ENCODE results near the gene FRMD4A. TPM values are rescaled to one million over a fixed set of nuclear protein-coding genes. Genes with fewer than 3 reads are reported as not detected.
"Not testable (repeated sequence)": the region's sequence is repeated elsewhere in the genome, so short reads cannot be mapped to it uniquely, and the experiment has no call there.

Gene FRMD4A
- total RNA-seq, 1 donor from 2014 or later: 23.7 TPM

DNA sequence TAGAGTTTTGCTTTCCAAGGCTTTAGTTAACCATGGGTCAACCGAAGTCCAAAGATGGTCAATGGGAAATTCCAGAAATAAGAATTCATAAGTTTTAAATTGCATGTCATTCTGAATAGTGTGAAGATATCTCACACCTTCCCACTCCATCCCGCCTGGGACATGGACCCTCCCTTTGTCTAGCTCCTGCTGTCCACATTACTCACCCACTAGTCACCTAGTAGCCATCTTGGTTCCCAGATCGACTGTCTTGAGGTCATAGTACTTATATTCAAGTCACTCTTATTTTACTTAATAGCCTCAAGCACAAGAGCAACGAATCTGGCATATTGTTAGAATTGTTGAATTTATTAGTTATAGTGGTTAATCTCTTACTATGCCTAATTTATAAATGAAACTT lies 377.4 kb downstream of the FRMD4A start:
- DNase-seq (ENCODE audit: low spot score): no peak
- intact Hi-C loops (cut with DNase I): loop anchor here (5.0 kb wide), 1 partner anchor 161 kb away; no protein-coding TSS in a partner anchor

DNA sequence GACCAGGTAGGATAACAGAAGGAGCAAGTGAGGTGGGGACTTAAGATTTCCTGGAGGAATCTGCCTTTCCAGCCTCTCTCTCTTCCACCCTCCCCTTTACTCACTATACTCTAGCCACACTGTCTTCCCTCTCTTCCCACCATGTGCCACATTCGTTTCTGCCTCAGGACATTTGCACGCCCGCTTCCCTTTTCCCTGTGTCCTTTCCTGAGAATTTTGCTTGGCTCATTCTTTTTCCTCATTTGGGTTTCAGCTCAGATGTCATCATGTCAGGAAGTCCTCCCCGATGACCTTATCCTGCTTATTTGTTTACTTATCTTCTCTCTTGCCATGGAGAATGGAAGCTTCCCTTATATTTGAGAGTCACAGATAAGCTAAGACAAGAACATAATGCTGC lies 380.2 kb downstream of the FRMD4A start:
- intact Hi-C loops (cut with DNase I): loop anchor here (5.0 kb wide), 1 partner anchor 158 kb away; no protein-coding TSS in a partner anchor
- DNase-seq (ENCODE audit: low spot score): no peak

- DNase-seq (ENCODE audit: low spot score): no peak
- intact Hi-C loops (cut with DNase I): loop anchor here (5.0 kb wide), 1 partner anchor 158 kb away; no protein-coding TSS in a partner anchor
Measured at GRCh38 chr10:13949844-13950542, 380.7 kb downstream of the FRMD4A start.

DNA sequence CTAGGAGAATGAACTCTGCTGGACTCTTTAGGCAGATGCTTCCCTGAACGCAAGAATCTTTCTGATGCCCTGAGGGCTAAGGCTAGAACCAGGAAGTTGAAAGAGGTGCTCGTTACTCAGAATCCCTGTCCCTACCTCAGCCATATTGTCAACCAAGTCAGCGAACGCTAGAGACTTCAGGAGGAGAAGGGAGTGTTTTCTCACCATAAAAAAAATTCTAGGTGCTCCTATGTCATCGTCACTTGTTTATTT lies 384.6 kb downstream of the FRMD4A start:
- intact Hi-C loops (cut with DNase I): no loop called here
- DNase-seq (ENCODE audit: low spot score): no peak

DNA sequence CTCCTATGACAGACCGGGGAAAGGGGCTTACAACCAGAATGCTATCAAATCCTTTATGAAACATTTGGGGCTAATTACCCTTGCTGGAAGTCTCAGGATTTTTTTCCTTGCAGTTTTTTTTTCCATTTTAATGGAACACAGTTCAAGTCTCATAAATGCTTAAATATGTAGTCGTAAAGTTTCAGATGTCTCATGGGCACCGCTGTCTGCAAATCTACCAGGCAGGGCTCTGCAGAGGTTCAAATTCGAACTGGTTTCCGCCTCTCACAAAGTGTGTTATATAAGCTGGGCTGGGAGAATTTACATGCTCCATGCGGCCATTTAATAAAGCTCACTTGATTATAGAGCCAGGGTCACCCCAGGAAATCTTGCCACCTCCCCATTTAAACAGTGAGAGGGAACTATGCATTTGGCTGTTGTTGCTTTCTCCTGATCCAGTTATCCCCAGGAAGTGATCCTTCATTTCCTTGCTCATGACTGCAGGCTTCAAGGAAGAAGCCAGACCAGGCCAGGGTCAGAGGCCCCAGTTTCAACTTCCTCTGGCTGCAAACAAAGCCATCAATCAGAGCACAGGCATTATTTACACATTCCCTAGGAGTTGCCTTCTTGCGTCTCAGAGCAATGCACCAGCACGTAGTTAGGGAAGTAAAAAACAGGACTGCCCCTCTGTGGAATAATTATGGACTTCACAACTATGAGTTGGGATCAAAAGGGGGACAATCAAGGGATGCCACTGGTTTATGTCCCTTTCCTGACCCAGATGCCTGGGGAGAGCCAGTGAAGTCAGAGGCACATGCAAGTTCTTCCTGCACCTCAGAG lies 385.1 kb downstream of the FRMD4A start:
- DNase-seq (ENCODE audit: low spot score): no peak
- intact Hi-C loops (cut with DNase I): no loop called here

- no peak for DNase-seq (ENCODE audit: low spot score)
- intact Hi-C loops (cut with DNase I): no loop called here
Measured at GRCh38 chr10:13944823-13945222, 385.9 kb downstream of the FRMD4A start.

DNA sequence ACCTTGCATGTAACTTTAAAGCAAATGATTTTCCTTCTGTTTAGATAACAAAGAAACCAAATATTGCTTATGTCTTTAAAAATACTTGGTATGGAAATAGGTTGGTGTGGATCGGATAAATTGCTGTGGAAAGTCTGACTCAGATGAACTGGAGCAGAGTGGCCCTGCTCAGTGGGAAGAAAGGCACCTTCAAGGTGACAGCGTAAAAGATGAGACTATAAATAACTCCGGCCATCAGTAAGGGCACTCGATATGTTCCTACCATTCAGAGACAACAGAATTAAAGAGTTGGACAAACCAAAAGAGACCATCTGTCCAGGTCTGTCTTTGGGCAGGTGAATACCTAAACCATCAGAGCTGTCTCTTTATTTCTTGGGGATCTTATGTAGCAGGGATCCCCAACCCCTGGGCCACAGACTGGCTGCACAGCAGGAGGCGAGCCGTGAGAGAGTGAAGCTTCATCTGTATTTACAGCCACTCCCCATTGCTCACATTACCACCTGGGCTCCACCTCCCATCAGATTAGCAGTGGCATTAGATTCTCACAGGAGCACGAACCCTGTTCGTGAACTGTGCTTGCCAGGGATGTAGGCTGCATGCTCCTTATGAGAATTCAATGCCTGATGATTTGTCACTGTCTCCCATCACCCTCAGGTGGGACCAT lies 386.9 kb downstream of the FRMD4A start:
- no peak for DNase-seq (ENCODE audit: low spot score)
- intact Hi-C loops (cut with DNase I): no loop called here

GRCh38 chr10:13942035-13942434 lies 388.7 kb downstream of the FRMD4A start:
- intact Hi-C loops (cut with DNase I): no loop called here
- no peak for DNase-seq (ENCODE audit: low spot score)

DNA sequence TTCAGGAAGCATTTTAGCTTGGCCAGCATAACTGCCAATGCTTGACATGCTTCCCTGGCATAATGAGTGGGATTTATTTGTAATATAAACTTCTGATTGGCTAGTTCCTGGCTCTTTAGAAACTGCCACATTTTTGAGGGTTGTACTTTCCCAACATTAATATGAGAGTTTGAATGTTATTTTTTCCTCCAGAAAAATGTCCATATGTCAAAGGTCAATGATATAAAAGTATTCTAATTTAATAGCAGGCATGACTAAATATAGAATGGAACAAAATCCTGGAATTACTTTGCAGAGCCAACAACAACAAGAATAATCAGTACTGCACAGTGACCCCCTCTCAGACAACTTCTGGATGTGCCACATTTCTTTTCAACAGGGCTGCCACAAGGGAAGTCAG lies 391.3 kb downstream of the FRMD4A start:
- intact Hi-C loops (cut with DNase I): no loop called here
- no peak for DNase-seq (ENCODE audit: low spot score)

GRCh38 chr10:13938950-13939349 lies 391.8 kb downstream of the FRMD4A start:
- intact Hi-C loops (cut with DNase I): no loop called here
- no peak for DNase-seq (ENCODE audit: low spot score)

GRCh38 chr10:13936826-13937225 lies 393.9 kb downstream of the FRMD4A start:
- no peak for DNase-seq (ENCODE audit: low spot score)
- intact Hi-C loops (cut with DNase I): no loop called here

- no peak for DNase-seq (ENCODE audit: low spot score)
- intact Hi-C loops (cut with DNase I): no loop called here
Measured at GRCh38 chr10:13930120-13930519, 400.6 kb downstream of the FRMD4A start.

DNA sequence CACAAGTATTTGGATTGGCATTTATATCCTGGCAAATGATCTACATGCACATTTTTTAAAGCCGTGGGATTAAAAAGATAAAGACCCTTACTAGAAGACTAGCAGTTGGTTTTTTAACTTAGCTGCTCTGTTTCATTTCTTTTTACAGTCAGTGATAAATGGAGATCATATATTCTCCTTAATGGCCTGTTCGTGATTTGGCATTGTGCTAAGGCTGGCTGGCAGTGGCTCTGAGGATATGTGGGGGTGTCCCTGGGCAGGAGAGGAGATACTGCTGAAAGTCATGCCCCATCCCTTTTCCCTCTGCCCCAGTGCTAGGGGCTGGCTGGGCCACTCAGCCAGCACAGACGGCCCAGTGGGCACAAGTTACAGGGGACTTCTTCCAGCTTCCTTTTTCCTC lies 402.3 kb downstream of the FRMD4A start:
- intact Hi-C loops (cut with DNase I): no loop called here
- DNase-seq (ENCODE audit: low spot score): no peak

DNA sequence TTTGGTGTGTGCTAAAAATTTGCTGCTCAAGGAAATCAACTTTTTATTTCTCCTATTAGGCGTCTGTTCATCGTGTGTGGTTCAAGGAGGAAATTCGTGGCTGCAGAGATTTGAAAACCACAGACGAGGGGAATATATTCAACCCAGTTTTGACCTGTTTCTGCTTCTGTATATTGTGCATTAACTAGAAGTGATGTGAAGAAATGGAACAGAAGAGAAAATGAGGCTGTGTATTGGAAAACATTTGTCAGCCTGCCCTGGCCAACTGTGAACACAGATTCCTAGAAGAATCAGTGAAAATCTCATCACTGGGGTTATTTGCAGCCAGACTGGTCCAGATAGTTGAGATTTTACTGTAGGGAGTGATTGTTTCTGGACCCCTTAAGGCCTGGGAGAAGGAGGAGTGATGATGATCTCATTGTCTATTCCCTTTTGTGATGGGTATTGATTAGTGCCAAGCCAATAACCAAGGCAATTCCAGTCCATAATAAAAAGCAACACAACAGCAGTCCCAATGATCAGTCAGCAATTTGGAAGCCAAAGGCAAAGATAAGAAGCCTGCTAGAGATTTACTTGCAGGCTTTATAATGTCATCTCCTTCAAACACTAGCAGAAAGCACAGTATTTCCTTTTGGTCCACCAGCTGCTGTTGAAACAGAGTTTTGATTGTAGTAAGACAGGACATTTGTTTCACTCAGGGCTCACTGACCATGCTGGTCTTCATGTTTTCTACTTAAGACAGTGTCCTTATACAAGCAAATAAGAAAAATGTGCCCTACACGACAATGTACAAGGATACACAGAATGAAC lies 404.5 kb downstream of the FRMD4A start:
- no peak for DNase-seq (ENCODE audit: low spot score)
- intact Hi-C loops (cut with DNase I): no loop called here

DNA sequence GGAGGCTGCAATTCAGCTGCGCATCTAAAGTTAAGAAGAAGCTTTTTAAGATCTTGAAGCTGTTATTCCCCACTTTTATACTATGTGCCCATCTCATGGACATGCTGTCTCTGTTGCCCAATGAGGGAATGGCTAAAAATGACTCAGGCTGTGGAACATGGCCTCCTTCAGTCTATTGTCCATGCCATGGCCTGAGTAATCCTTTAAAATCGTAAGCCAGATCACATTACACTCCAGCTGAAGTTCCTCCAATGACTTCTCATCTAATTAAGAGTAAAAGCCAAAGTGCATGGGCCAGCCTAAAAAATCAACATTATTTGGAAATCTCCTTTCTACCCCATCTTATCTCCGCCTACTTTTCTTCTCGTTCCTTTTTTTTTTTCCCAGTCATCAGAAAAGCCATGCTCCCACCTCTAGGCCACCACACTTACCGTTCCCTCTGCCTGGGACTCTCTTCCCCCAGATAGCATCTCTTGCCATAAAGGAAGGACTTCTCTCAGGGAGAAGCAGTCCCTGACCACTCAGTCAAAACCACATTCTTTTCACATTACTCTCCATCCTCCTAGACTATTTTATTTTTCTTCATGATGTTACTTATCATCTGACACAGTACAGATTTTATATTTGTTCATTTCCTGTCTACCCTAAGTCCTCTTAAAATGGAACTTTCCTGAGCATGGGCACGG lies 406.5 kb downstream of the FRMD4A start:
- intact Hi-C loops (cut with DNase I): no loop called here
- DNase-seq (ENCODE audit: low spot score): no peak

DNA sequence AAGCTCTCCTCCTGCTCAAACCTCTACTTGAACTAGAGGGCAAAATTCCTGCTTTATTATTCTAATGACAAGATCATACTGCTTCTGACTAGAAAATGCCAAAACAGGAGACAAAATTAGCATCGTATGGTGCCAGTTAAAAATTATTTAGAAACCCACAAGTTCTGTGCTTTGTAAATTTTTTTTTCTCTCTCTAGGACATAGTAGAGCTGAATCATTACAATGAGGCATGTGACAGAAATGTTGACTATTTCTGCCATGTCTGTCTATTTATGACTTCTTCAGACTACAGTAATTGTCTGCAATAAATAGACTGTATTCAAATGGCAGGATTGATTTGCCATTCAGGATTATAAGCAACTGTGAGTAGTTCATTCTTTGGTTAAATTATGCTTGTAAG lies 408.1 kb downstream of the FRMD4A start:
- intact Hi-C loops (cut with DNase I): no loop called here

GRCh38 chr10:13921941-13922340 lies 408.8 kb downstream of the FRMD4A start:
- intact Hi-C loops (cut with DNase I): no loop called here

More for the DNA sequence above, 408.1 kb downstream of the FRMD4A start:
- DNase-seq (ENCODE audit: low spot score): no peak

DNA sequence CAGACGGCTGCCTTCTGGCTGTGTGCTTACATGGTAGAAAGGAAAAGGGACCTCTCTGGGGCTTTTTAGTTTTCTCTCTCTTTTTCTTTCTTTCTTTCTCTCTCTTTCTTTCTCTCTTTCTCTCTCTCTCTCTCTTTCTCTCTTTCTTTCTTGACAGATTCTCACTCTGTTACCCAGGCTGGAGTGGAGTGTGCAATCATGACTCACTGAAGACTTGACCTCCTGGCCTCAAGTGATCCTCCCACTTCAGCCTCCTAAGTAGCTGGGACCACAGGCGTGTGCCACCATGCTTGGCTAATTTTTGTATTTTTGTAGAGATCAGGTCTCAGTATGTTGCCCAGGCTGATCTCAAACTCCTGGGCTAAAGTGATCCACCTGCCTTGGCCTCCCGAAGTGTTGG lies 409.6 kb downstream of the FRMD4A start:
- intact Hi-C loops (cut with DNase I); DNase-seq (ENCODE audit: low spot score): not testable (repeated sequence)

More at GRCh38 chr10:13921941-13922340, 408.8 kb downstream of the FRMD4A start:
- no peak for DNase-seq (ENCODE audit: low spot score)

DNA sequence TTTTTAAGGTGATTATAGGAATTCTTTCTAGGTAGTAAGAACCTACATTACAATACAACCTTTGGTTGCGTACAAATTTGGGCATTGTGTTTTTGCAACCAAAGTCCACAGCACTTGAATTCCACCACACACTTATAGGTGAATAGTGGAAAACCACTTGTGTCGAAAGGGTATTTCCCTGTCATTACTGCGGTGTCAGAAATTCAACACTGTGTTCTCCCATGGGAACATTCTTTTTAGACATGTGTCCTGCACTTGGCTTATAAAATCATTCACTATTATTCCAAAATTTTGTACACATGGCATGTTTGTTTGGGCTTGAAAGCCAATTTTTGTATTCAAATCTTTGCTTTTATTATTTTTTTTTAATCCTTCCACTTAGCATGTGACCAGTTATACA lies 410.3 kb downstream of the FRMD4A start:
- DNase-seq (ENCODE audit: low spot score): no peak
- intact Hi-C loops (cut with DNase I): no loop called here

Data from cardiac septum (tissue), 1 donor.